SK-N-SH (cell line): ENCODE results near the gene CADPS2.

Experiments
- CHD2 ChIP-seq: fragments of 150-350 bp; IDR thresholded peaks from 2 replicates; pipeline ENCODE4 v1.6.1; 2018; ENCODE audit warnings: low read length; ENCODE audit not compliant: partially characterized antibody
- EP300 ChIP-seq, 2 experiments: IDR thresholded peaks; 2 replicates each; pipeline versions ENCODE4 v1.4.0 to v1.6.1; 2012; ENCODE audit warnings: borderline replicate concordance in 1 of 2, low read depth in 1 of 2, low read length in 1 of 2
- NFIC ChIP-seq: IDR thresholded peaks from 2 replicates; pipeline ENCODE4 v1.4.0; 2012; ENCODE audit warnings: borderline replicate concordance
- POLR2AphosphoS5 ChIP-seq: IDR thresholded peaks from 2 replicates; pipeline ENCODE4 v1.6.1; 2012; ENCODE audit warnings: low read depth, low read length
- RXRA ChIP-seq: IDR thresholded peaks from 2 replicates; pipeline ENCODE4 v1.4.0; 2012; ENCODE audit warnings: low read depth, mild to moderate bottlenecking, borderline replicate concordance
- TEAD4 ChIP-seq: IDR thresholded peaks from 2 replicates; pipeline ENCODE4 v1.4.0; 2012; ENCODE audit warnings: mild to moderate bottlenecking, borderline replicate concordance; ENCODE audit not compliant: insufficient read depth
- TF ChIP-seq, protein P1 (sequence below): fragments of 200-600 bp; sonication (generic); IDR thresholded peaks from 2 replicates; pipeline ENCODE4 v1.6.1; 2017; ENCODE audit warnings: antibody characterized with exemption, mild to moderate bottlenecking, moderate library complexity
- TF ChIP-seq, protein P2 (sequence below): IDR thresholded peaks from 2 replicates; pipeline ENCODE4 v1.4.0; 2012; ENCODE audit warnings: low read depth, borderline replicate concordance
- TF ChIP-seq, protein P3 (sequence below): IDR thresholded peaks from 2 replicates; pipeline ENCODE4 v1.6.1; 2012; ENCODE audit warnings: mild to moderate bottlenecking, low read depth, low read length, moderate library complexity

- TF ChIP-seq, protein P1, sequence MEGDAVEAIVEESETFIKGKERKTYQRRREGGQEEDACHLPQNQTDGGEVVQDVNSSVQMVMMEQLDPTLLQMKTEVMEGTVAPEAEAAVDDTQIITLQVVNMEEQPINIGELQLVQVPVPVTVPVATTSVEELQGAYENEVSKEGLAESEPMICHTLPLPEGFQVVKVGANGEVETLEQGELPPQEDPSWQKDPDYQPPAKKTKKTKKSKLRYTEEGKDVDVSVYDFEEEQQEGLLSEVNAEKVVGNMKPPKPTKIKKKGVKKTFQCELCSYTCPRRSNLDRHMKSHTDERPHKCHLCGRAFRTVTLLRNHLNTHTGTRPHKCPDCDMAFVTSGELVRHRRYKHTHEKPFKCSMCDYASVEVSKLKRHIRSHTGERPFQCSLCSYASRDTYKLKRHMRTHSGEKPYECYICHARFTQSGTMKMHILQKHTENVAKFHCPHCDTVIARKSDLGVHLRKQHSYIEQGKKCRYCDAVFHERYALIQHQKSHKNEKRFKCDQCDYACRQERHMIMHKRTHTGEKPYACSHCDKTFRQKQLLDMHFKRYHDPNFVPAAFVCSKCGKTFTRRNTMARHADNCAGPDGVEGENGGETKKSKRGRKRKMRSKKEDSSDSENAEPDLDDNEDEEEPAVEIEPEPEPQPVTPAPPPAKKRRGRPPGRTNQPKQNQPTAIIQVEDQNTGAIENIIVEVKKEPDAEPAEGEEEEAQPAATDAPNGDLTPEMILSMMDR, result no peak
- TF ChIP-seq RXRA (no peak), POLR2AphosphoS5 (no peak), NFIC (no peak), EP300 (IDR thresholded peaks at IDR 0.05; ENCODE audit: borderline replicate concordance in 1 of 2, low read depth in 1 of 2, low read length in 1 of 2) (no peak), TEAD4 (no peak), CHD2 (no peak)
- TF ChIP-seq, protein P2, sequence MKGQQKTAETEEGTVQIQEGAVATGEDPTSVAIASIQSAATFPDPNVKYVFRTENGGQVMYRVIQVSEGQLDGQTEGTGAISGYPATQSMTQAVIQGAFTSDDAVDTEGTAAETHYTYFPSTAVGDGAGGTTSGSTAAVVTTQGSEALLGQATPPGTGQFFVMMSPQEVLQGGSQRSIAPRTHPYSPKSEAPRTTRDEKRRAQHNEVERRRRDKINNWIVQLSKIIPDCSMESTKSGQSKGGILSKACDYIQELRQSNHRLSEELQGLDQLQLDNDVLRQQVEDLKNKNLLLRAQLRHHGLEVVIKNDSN, result no peak
- TF ChIP-seq, protein P3, sequence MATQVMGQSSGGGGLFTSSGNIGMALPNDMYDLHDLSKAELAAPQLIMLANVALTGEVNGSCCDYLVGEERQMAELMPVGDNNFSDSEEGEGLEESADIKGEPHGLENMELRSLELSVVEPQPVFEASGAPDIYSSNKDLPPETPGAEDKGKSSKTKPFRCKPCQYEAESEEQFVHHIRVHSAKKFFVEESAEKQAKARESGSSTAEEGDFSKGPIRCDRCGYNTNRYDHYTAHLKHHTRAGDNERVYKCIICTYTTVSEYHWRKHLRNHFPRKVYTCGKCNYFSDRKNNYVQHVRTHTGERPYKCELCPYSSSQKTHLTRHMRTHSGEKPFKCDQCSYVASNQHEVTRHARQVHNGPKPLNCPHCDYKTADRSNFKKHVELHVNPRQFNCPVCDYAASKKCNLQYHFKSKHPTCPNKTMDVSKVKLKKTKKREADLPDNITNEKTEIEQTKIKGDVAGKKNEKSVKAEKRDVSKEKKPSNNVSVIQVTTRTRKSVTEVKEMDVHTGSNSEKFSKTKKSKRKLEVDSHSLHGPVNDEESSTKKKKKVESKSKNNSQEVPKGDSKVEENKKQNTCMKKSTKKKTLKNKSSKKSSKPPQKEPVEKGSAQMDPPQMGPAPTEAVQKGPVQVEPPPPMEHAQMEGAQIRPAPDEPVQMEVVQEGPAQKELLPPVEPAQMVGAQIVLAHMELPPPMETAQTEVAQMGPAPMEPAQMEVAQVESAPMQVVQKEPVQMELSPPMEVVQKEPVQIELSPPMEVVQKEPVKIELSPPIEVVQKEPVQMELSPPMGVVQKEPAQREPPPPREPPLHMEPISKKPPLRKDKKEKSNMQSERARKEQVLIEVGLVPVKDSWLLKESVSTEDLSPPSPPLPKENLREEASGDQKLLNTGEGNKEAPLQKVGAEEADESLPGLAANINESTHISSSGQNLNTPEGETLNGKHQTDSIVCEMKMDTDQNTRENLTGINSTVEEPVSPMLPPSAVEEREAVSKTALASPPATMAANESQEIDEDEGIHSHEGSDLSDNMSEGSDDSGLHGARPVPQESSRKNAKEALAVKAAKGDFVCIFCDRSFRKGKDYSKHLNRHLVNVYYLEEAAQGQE, result no peak
Observed at GRCh38 chr7:122572706-122573105, 313.6 kb downstream of the CADPS2 start.
